HEK293 (cell line): Measurements from ENCODE around the gene TMCC2.

Source experiments
- CTCF ChIP-seq: fragments of 450-650 bp; formaldehyde crosslinking; IDR thresholded peaks from 2 replicates; pipeline ENCODE4 v1.5.1; 2016; ENCODE audit warnings: missing biosample characterization, missing genetic modification characterization
- ZBTB7A ChIP-seq: fragments of 450-650 bp; formaldehyde crosslinking; IDR thresholded peaks from 2 replicates; pipeline ENCODE4 v1.5.1; 2016; ENCODE audit warnings: low read depth, missing biosample characterization, missing genetic modification characterization
- ZNF121 ChIP-seq: fragments of 450-650 bp; formaldehyde crosslinking; IDR thresholded peaks from 2 replicates; pipeline ENCODE4 v1.5.1; 2016; ENCODE audit warnings: missing biosample characterization, missing genetic modification characterization
- ZNF146 ChIP-seq: fragments of 450-650 bp; formaldehyde crosslinking; IDR thresholded peaks from 2 replicates; pipeline ENCODE4 v1.5.1; 2016; ENCODE audit warnings: missing biosample characterization, missing genetic modification characterization
- ZNF521 ChIP-seq: fragments of 450-650 bp; formaldehyde crosslinking; IDR thresholded peaks from 2 replicates; pipeline ENCODE4 v1.5.1; 2017; ENCODE audit warnings: missing biosample characterization, mild to moderate bottlenecking, missing genetic modification characterization
- ZNF561 ChIP-seq: fragments of 450-650 bp; IDR thresholded peaks from 2 replicates; pipeline ENCODE4 v1.5.1; 2018; ENCODE audit warnings: missing biosample characterization, missing genetic modification characterization, borderline replicate concordance
- ZNF654 ChIP-seq: fragments of 450-650 bp; formaldehyde crosslinking; IDR thresholded peaks from 2 replicates; pipeline ENCODE4 v1.5.1; 2016; ENCODE audit warnings: low read depth, missing biosample characterization, missing genetic modification characterization

- TF ChIP-seq CTCF (tag by site-specific recombination), result no peak
- no peak for TF ChIP-seq ZBTB7A
- TF ChIP-seq ZNF561 (tag by site-specific recombination), result no peak
- TF ChIP-seq ZNF121, result no peak
- TF ChIP-seq ZNF521 (tag by site-specific recombination), result no peak
- no peak for TF ChIP-seq ZNF146 (tag by site-specific recombination)
- TF ChIP-seq ZNF654, result no peak
These were observed 87.4 kb downstream of the TMCC2 start for GRCh38 chr1:205315008-205315618.
